NCI-H2227 (cell line): ENCODE measurements around the gene DAPP1.
"Not testable (repeated sequence)": the region's sequence is repeated elsewhere in the genome, so short reads cannot be mapped to it uniquely, and the experiment has no call there.

Experiments used
- DNase-seq: peaks from one replicate; lab custom pipeline; 2025; ENCODE audit not compliant: unreplicated experiment; lab: John Stamatoyannopoulos, UW

The DAPP1 gene

GRCh38 chr4:99824070-99824599, 7.5 kb downstream of the DAPP1 start:
- DNase-seq: no peak

GRCh38 chr4:99825272-99825671, 8.6 kb downstream of the DAPP1 start:
- DNase-seq: no peak

GRCh38 chr4:99826016-99826415, 9.4 kb downstream of the DAPP1 start:
- DNase-seq: no peak

- no peak for DNase-seq
These were observed 10.8 kb downstream of the DAPP1 start for GRCh38 chr4:99827454-99827853.

GRCh38 chr4:99827857-99828256, 11.2 kb downstream of the DAPP1 start:
- no peak for DNase-seq

- no peak for DNase-seq
These were observed 11.8 kb downstream of the DAPP1 start for GRCh38 chr4:99828477-99828876.

- not testable (repeated sequence) for DNase-seq
These were observed 13.4 kb downstream of the DAPP1 start for GRCh38 chr4:99830051-99830450.

- DNase-seq: no peak
These were observed 15.7 kb downstream of the DAPP1 start for GRCh38 chr4:99832321-99832720.

GRCh38 chr4:99832758-99833157, 16.1 kb downstream of the DAPP1 start:
- DNase-seq: no peak

- DNase-seq: no peak
These were observed 17.1 kb downstream of the DAPP1 start for GRCh38 chr4:99833756-99834155.

- DNase-seq: no peak
These were observed 17.9 kb downstream of the DAPP1 start for GRCh38 chr4:99834569-99834968.

GRCh38 chr4:99835942-99836341, 19.3 kb downstream of the DAPP1 start:
- no peak for DNase-seq

GRCh38 chr4:99838927-99839326, 22.3 kb downstream of the DAPP1 start:
- DNase-seq: no peak

- no peak for DNase-seq
These were observed 24.5 kb downstream of the DAPP1 start for GRCh38 chr4:99841129-99841528.

- DNase-seq: no peak
These were observed 26.8 kb downstream of the DAPP1 start for GRCh38 chr4:99843413-99843812.

GRCh38 chr4:99844048-99844447, 27.4 kb downstream of the DAPP1 start:
- DNase-seq: no peak

- no peak for DNase-seq
These were observed 28.6 kb downstream of the DAPP1 start for GRCh38 chr4:99845179-99845578.

GRCh38 chr4:99845708-99846469, 29.3 kb downstream of the DAPP1 start:
- DNase-seq: no peak

GRCh38 chr4:99846891-99847290, 30.3 kb downstream of the DAPP1 start:
- no peak for DNase-seq

- DNase-seq: no peak
These were observed 30.8 kb downstream of the DAPP1 start for GRCh38 chr4:99847362-99847976.

- no peak for DNase-seq
These were observed 32.0 kb downstream of the DAPP1 start for GRCh38 chr4:99848591-99849001.

- DNase-seq: no peak
These were observed 35.6 kb downstream of the DAPP1 start for GRCh38 chr4:99852199-99852749.
